Measurements from ENCODE around the gene CCAR1.

DNA sequence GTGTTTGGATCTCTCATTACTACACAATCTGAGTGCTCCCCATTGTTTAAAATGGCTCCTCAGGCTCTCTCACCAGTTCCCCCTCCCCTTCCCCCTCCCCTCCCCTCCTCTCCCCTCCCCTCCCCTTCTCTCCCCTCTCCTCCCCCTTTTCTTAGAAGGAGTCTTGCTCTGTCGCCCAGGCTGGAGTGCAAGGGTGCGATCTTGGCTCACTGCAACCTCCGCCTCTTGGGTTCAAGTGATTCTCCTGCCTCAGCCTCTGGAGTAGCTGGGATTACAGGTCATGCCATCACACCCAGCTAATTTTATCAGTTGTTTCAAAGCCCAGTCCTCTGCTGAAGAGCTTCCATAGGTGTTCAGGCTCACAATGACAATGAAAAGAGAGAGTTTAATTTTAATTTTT, 3.6 kb upstream of the CCAR1 start:
- TF ChIP-seq CTCF (IDR thresholded peaks at IDR 0.05) (no peak), ZFX (IDR thresholded peaks at IDR 0.05; ENCODE audit: borderline replicate concordance) (no peak)

Data from 22Rv1 (cell line).